IPS-20b (cell line): ENCODE data around the gene SIK2.

Experiments used
- H3K27ac ChIP-seq: one replicate; pipeline ENCODE4 v1.5.1; 2013; ENCODE audit warnings: low read length
- H3K27me3 ChIP-seq: 2 replicates; pipeline ENCODE4 v1.6.1; 2013; ENCODE audit warnings: mild to moderate bottlenecking, low read length, inconsistent platforms; ENCODE audit not compliant: insufficient read depth
- H3K36me3 ChIP-seq: 2 replicates; pipeline ENCODE4 v1.6.1; 2013; ENCODE audit warnings: low read depth, mild to moderate bottlenecking, inconsistent platforms, low read length, moderate library complexity; ENCODE audit not compliant: insufficient read depth
- H3K4me1 ChIP-seq: 2 replicates; pipeline ENCODE4 v1.6.1; 2013; ENCODE audit warnings: mild to moderate bottlenecking, control low read depth, inconsistent platforms, low read length, moderate library complexity; ENCODE audit not compliant: insufficient read depth
- H3K4me3 ChIP-seq: 2 replicates; pipeline ENCODE4 v1.5.1; 2013; ENCODE audit warnings: mild to moderate bottlenecking, low read length, inconsistent platforms
- H3K9ac ChIP-seq: 2 replicates; pipeline ENCODE4 v1.6.1; 2013; ENCODE audit warnings: low read depth, mild to moderate bottlenecking, inconsistent platforms, low read length, moderate library complexity
- H3K9me3 ChIP-seq: 2 replicates; pipeline ENCODE4 v1.6.1; 2013; ENCODE audit warnings: mild to moderate bottlenecking, low read depth, low read length, inconsistent platforms; ENCODE audit not compliant: insufficient read depth

The SIK2 gene

DNA sequence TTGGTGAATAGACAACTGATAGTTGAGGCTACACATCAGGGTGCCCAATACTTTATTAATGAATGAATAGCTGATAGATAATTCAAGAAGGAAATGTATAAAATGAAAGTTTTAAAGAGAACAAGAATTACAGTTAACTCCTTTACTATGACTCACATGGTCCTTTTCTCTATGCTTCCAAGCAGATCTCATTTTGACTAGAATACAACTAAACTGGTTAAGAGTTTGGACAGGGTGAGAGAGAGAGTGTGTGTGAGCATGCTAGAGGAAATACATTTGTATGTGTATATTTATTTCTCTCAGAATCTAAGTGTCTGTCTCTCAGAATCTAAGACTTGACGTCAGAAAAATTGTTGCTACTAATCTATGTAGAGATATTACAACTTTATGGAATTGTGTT lies 66.7 kb downstream of the SIK2 start:
- no peaks in the 10 kb centered on the region for H3K4me1 ChIP-seq
- H3K9ac ChIP-seq: no peak overlapping the region
- H3K9me3 ChIP-seq: no peaks in the 10 kb centered on the region
- no peak overlapping the region for H3K27ac ChIP-seq
- H3K27me3 ChIP-seq: no peaks in the 10 kb centered on the region
- peaks cover 7% of the 10 kb centered on the region; the same call in 1 of the 2 replicates for H3K36me3 ChIP-seq
- no peak overlapping the region for H3K4me3 ChIP-seq

- Histone ChIP-seq H3K9me3 (no peaks in the 10 kb centered on the region), H3K4me1 (no peaks in the 10 kb centered on the region), H3K9ac (no peak overlapping the region), H3K4me3 (no peak overlapping the region), H3K27me3 (no peaks in the 10 kb centered on the region), H3K36me3 (peaks cover 7% of the 10 kb centered on the region; the same call in 1 of the 2 replicates), H3K27ac (no peak overlapping the region)
Measured at GRCh38 chr11:111671383-111671782, 69.1 kb downstream of the SIK2 start.

DNA sequence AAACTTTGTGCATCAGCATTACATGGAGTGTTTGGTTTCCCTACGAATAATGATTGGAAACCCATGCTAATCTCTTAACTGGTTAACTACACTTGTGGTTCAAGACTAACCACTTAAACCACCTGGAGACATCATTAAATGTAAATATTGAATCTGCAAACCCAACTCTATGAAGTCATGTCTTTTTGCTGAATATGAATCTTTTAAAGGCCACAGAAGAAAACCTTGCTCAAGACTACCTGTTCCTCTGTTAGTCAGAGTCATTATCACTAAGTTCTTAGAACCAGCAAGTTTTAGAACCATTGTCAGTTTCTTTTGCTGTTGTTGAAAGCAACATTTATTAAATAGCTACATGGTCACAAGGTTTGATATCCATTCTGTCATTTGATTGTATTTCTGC lies 70.7 kb downstream of the SIK2 start:
- peaks cover 7% of the 10 kb centered on the region; the same call in 1 of the 2 replicates for H3K36me3 ChIP-seq
- H3K27ac ChIP-seq: no peak overlapping the region

DNA sequence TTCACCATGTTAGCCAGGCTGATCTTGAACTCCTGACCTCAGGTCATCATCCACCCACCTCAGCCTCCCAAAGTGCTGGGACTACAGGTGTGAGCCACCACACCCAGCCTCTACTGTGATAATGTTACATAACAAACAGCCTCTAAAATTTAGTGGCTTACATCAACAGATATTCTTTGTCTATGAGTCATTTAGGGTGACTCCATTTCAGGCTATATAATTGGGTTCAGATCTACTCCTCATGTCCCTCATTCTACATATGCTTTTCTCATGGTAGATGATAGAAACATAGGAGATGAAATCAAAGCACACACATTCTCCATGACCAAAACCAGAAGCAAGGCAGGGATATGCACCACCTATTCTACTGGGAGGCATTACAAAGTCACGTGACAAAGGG lies 72.7 kb downstream of the SIK2 start:
- Histone ChIP-seq H3K4me1 (no peaks in the 10 kb centered on the region), H3K27ac (no peak overlapping the region), H3K27me3 (no peaks in the 10 kb centered on the region), H3K36me3 (peaks cover 7% of the 10 kb centered on the region; the same call in 1 of the 2 replicates), H3K4me3 (no peak overlapping the region), H3K9me3 (no peaks in the 10 kb centered on the region), H3K9ac (no peak overlapping the region)

More for the DNA sequence above, 70.7 kb downstream of the SIK2 start:
- Histone ChIP-seq H3K4me3 (no peak overlapping the region), H3K9me3 (no peaks in the 10 kb centered on the region), H3K27me3 (no peaks in the 10 kb centered on the region), H3K9ac (no peak overlapping the region), H3K4me1 (no peaks in the 10 kb centered on the region)

GRCh38 chr11:111675891-111676290 lies 73.6 kb downstream of the SIK2 start:
- Histone ChIP-seq H3K36me3 (peaks cover 7% of the 10 kb centered on the region; the same call in 1 of the 2 replicates), H3K27me3 (no peaks in the 10 kb centered on the region), H3K27ac (no peak overlapping the region)

DNA sequence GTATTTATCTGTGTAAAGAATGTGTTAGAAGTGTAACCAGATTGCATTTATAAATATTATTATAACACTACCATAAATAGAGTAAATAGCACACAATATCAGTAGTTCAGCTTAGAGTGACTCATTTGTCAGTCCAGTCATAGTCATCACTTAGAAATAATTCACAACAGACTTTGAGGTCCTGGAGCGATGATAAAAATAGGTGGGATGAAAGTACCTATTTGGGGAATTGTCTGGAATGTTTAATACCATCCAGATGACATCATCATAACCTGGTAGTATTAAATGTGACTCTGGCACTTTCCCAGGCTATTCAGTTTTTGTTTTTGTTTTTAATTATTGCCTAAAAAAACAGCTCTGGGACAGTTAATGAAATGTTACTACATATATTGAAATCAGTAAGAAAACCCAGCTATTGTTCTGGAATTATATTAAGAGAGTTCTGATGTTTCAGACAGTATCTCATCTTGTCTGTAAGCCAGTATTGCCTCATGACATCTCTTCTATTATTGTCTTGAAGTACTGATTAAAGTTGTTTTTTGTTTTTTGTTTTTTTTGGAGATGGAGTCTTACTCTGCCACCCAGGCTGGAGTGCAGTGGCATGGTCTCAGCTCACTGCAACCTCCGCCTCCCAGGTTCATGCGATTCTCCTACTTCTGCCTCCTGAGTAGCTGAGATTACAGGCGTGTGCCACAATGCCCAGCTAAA lies 74.8 kb downstream of the SIK2 start:
- no peak overlapping the region for H3K9ac ChIP-seq
- H3K4me3 ChIP-seq: no peak overlapping the region
- no peak overlapping the region for H3K27ac ChIP-seq
- H3K4me1 ChIP-seq: no peaks in the 10 kb centered on the region
- H3K36me3 ChIP-seq: peaks cover 1% of the 10 kb centered on the region; the same call in 1 of the 2 replicates
- no peaks in the 10 kb centered on the region for H3K9me3 ChIP-seq
- no peaks in the 10 kb centered on the region for H3K27me3 ChIP-seq

More at GRCh38 chr11:111675891-111676290, 73.6 kb downstream of the SIK2 start:
- no peaks in the 10 kb centered on the region for H3K9me3 ChIP-seq
- H3K4me1 ChIP-seq: no peaks in the 10 kb centered on the region
- H3K4me3 ChIP-seq: no peak overlapping the region
- H3K9ac ChIP-seq: no peak overlapping the region

DNA sequence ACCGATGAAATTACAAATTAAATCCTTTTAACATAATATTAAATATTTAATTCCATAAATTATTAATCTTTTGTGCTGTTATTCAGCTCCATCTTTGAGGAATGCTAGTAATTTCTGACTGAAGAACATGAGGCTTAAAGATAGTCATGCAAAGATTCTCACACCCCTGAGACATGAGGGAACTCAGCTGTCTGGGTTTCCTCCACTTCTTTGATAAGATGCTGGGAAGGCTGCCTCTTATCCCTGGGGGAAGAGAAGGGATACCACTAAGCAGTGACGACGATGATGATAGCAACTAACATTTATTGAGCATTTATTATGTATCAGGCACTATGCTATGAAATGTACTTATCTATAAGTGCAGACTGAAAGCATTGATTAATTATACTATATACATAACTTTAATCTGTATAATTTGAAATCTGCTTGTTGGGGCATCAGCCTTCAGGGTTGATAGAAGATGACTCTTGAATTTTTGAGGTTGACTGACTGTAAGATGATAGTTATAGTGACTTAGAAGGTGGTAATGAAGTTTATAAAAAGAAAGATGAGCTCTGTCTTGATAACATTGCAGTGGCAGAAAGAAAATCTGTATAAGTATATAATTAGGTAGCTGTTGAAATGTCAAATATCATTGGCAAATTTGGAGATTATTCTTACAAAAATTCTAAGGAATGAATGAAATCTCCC lies 78.4 kb downstream of the SIK2 start:
- H3K4me1 ChIP-seq: no peaks in the 10 kb centered on the region
- H3K9ac ChIP-seq: no peak overlapping the region
- no peaks in the 10 kb centered on the region for H3K27me3 ChIP-seq
- no peaks in the 10 kb centered on the region for H3K9me3 ChIP-seq
- H3K27ac ChIP-seq: no peak overlapping the region
- no peaks in the 10 kb centered on the region for H3K36me3 ChIP-seq
- no peak overlapping the region for H3K4me3 ChIP-seq

DNA sequence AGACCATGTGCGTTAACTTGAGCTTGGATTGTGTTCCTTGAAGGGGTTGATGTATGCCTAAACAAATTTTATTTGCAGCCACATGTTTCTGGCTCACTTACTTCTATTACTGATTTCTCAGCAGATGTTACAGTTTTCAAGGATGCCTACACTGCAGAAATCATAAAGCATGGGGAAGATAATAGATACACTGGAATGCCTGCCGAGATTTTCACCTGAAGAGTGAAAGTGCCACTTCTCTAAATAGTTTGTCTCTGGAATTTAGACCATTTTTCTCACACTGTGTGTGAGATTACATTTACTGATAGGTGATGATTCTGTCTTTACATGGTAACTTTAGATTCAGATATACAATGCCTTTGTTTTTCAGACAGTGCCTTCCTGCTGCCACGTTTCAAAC lies 81.6 kb downstream of the SIK2 start:
- Histone ChIP-seq H3K4me1 (no peaks in the 10 kb centered on the region), H3K36me3 (peaks cover 4% of the 10 kb centered on the region; the same call in 1 of the 2 replicates), H3K27me3 (no peaks in the 10 kb centered on the region), H3K9ac (no peak overlapping the region), H3K9me3 (no peaks in the 10 kb centered on the region), H3K27ac (no peak overlapping the region), H3K4me3 (no peak overlapping the region)

GRCh38 chr11:111684251-111684650 lies 82.0 kb downstream of the SIK2 start:
- Histone ChIP-seq H3K4me1 (no peaks in the 10 kb centered on the region), H3K27ac (no peak overlapping the region), H3K27me3 (no peaks in the 10 kb centered on the region), H3K9ac (no peak overlapping the region), H3K4me3 (no peak overlapping the region), H3K36me3 (peaks cover 6% of the 10 kb centered on the region; the same call in 1 of the 2 replicates), H3K9me3 (no peaks in the 10 kb centered on the region)

GRCh38 chr11:111688013-111688412 lies 85.8 kb downstream of the SIK2 start:
- Histone ChIP-seq H3K4me3 (no peak overlapping the region), H3K4me1 (no peaks in the 10 kb centered on the region)

GRCh38 chr11:111691176-111691575 lies 88.9 kb downstream of the SIK2 start:
- Histone ChIP-seq H3K9me3 (no peaks in the 10 kb centered on the region), H3K36me3 (peaks cover 6% of the 10 kb centered on the region; the same call in 1 of the 2 replicates), H3K9ac (no peak overlapping the region), H3K27ac (no peak overlapping the region), H3K4me1 (peaks cover 10% of the 10 kb centered on the region; the same call in 1 of the 2 replicates), H3K4me3 (no peak overlapping the region), H3K27me3 (no peaks in the 10 kb centered on the region)

More at GRCh38 chr11:111688013-111688412, 85.8 kb downstream of the SIK2 start:
- H3K36me3 ChIP-seq: peaks cover 6% of the 10 kb centered on the region; the same call in 1 of the 2 replicates
- H3K27ac ChIP-seq: no peak overlapping the region
- H3K9me3 ChIP-seq: no peaks in the 10 kb centered on the region
- no peaks in the 10 kb centered on the region for H3K27me3 ChIP-seq
- H3K9ac ChIP-seq: no peak overlapping the region

- peaks cover 10% of the 10 kb centered on the region; the same call in 1 of the 2 replicates for H3K4me1 ChIP-seq
- H3K27ac ChIP-seq: no peak overlapping the region
- no peak overlapping the region for H3K9ac ChIP-seq
- no peak overlapping the region for H3K4me3 ChIP-seq
- no peaks in the 10 kb centered on the region for H3K27me3 ChIP-seq
- H3K9me3 ChIP-seq: no peaks in the 10 kb centered on the region
- peaks cover 6% of the 10 kb centered on the region; the same call in 1 of the 2 replicates for H3K36me3 ChIP-seq
Measured at GRCh38 chr11:111691741-111692140, 89.5 kb downstream of the SIK2 start.
